GM21526 (cell line): ENCODE measurements around the gene CERS3.

Experiments
- ATAC-seq: cut with Tn5 transposase; IDR thresholded peaks from one replicate; pipeline ENCODE4 v1.9.1; 2021; ENCODE audit warnings: moderate library complexity; ENCODE audit not compliant: unreplicated experiment, low FRiP score

Gene CERS3

DNA sequence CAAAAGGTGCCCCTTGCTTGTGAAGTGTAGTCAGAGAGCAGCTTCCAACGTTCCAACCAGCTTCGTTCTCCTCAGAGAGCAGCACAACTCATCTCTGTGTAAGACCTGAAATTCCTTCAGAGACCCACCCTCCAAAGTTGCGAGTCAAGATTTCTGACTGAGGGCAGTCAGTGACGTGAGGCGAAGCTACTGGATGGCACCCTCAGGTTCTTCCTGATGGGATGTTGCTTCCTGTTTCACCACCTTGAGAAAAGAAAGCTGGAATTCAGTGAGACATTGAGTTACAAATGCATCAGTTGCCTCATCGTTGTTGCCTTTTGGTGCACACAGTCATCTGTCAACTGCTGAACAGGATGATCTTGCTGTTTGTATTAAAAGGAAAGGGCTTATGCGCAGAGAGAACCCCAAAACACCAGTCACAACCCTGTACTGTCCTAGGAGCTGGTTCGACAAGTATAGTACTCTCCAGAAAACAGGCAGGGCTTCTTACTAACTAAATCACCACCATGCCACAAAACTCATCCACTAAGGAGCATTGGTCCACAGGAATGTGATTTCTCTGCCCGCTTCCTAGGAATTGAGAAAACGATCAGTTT is at the start of gene CERS3:
TSS of gene CERS3 (minus strand) at position 118 of the 596 bp plus-strand sequence. CDS start 27,101 bp downstream, outside the sequence.
- ATAC-seq: no peak

DNA sequence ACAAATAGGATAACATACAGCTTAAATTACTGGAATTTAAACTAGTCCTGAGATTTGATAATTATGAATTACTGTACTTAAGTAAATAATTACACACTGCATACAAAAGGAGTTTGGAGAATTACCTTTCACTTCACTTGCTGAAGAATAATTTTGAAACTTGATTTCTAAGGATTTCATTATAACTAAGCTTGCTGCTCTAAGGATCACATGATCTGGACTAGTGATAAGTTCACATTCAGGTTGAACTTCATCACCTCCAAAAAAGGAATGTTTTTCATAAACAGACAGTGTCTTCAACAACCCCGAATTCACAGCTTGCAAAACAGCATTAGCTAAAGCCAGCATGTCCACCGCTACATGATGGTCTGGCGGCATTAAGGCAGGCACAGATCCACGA is 44.8 kb upstream of the CERS3 start:
- no peak for ATAC-seq

DNA sequence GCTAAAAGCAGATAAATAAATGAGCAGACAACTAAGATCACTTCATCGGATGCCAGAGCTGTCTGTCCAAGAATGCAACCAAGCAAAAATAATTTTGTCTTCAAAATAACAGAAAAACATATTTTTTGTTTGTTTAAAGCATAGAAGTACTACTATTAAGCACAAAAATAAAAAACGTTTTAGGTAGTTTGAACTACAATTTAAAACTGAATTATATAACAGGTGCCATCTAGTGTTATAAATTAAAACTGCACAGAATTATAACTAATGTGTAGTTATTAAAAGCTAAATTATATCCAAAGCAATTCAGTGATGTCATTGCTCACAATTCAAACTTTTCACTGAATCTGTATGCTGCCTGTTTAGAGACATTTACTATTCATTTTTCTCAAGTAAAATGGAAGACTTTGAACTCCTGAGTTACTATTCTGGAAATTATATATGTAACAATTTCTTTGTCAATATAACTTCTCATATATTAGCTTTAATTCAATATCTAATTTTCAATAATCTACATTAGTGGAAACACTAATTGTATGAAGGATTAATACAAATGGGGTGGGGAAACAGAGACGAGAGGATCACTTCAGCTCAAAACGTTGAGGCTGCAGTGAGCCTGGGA is 43.7 kb upstream of the CERS3 start:
- ATAC-seq: no peak

DNA sequence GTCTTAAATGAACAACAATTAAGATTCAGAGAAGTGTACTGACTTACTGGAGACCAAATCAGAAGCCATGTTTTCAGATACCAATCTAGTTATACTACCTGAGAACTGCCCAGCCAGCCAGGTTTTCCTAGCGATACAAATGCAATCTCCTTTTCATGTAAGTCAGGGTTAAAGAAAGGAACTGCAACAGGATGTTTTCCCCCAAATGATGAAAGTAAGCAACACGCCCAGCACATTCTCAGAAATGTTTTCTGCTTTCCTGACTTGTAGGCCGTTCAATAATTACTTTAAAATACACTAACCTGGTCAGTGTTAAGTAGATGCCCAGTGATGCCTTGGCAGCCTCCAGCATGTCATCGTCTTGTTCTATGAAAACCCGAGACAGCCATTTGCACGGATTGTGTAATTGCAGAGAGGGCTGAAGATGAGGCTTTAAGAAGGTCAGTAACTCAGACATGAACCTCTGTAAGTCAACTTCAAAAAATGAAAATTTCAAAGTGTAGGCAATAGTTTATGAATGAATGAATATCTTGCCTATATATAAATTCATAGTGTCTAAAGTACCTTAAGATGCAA is 42.9 kb upstream of the CERS3 start:
- no peak for ATAC-seq

DNA sequence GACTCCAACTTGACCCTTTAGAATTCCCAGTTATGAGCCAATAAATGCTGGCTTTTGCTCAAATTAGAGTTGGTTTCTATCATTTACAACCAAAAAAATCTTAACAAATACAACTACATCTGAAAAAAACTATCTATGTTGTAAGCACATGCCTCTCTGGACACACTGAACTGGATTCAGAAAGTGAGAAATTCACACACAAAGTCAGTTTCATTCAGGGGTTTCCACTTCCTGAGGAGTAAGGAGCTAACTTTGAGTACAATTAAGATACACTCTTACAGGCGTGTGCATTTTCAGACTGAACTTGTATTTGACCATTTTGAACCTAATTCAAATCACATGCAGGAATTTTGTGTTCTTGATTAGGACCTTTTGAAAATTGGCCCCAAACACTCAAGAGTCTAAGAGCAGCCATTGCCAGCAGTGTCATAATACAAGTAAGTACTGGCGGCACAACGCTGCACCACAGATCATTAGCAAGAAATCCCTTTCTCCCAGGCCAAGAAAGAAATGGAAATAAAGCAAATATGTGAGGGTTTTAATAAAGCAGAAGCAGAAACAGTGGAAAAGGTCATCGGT is 42.1 kb upstream of the CERS3 start:
- no peak for ATAC-seq

DNA sequence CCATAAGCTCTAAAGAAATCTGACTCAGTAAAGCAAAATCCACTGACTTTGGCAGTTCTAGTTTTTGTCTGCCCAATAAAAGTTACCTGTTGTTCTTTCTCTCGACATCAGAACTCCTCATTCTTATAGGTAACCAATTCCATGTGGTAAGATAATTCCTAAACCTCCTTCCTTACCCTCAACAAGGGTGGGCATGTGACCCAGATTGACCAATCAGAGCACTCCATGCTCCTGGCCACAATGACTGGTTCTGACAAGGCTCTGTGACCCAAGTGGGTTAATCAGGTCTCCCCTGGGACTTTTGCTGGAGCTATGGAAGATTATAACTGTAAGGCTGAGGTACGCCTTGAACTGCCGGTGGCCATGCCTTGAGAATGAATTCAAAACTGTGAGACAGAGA is 41.5 kb upstream of the CERS3 start:
- ATAC-seq: no peak

DNA sequence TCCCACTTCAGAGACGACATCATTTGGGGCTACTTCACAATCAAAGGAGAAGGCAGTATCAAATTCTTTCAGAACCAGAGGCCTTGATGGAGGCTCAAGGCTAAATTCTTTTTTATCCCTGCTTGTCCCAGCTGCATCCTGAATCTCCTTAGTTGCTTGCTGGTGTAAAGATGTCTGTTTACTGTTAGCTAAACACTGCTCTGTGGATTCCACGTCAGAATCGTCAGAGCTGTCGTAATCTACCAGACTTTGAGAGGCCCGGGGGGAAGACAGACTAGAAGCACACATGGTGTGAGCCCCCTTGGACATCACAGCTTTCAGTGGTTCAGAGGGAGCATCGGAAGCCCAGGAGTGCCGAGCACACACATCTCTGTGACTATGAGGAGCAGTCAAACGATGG is 40.6 kb upstream of the CERS3 start:
- ATAC-seq: no peak

DNA sequence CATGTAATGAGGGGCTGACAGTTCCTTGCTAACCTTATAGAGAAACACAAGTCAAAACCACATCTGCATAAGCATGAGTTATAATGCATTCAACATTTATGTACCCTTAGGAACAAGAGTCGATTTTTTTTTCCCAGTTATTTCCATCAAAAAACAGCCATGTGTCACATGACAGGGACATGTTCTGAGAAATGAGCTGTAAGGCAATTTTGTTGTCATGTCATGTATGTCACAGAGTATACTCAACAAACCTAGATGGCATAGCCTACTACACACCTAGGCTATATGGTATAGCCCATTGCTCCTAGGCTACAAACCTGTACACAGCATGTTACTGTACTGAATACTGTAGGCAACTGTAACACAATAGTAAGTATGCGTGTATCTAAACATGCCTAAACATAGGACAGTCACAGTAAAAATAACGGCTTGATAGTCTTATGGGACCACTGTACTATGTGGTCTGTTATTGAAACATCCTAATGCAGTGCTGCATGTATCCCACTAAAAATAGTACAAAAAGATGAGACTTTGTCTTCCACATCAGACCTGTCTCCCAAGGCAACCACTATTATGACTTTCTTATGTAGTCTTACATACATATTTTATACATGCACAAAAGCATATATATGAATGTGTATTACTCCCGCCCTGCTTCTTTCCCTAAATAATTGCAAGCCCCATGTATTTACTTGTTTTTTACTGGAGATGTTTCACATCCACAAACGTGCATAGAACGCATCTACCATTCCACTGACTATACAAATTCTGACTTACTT is 38.3 kb upstream of the CERS3 start:
- ATAC-seq: no peak

DNA sequence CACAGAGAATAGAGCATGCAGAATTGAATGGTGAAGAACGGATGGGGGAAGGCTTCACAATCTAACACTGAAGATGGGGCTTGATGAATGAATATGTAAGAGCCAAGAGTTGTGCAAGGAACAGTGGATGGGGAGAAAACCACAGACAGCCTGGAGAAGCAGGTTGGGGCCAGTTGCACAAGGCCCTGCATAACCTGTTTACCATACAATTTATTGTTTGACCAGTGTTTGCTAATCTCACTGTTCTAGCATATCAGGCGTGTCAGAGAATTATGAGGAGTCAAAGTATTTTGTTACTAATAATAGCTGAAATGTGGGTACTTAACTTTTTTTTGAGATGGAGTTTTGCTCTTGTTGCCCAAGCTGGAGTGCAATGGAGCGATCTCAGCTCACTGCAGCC is 36.8 kb upstream of the CERS3 start:
- no peak for ATAC-seq

DNA sequence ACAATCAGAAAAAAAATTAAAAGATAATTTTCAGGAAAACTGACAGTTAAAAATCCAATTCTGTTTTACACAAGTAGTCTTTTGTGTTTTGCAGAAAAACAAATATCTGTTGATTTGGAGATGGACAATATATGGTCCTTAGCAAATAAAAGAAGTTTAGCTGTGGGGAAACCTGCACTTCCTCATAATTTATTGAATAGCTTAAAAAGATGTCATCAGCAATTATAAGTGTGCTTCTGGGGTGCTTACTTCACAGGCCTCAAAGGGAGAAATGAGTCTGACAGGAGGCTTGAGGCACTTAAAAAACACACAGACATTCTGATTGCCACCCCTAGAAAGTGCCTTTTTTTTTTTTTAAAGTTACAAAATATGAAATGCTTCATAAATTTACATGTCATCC is 31.6 kb upstream of the CERS3 start:
- ATAC-seq: no peak

DNA sequence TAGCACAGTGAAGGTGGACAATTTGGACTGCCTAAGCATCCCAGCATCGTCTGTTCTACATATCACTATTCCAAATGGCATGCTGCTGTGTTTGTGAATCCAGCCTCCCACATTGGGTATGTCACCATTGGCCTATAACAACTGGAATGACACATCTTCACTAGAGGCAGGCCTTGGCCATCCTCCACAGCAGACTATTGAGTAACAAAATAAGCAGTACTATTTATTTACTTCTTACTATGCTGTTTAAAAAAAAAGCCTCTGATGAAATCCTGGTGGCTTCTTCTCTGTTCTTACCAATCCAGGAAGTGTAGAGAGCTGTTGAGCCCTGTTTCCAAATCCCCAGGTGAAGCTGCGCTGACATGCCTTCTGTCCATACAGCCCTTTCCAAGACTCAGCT is 30.6 kb upstream of the CERS3 start:
- ATAC-seq: no peak

DNA sequence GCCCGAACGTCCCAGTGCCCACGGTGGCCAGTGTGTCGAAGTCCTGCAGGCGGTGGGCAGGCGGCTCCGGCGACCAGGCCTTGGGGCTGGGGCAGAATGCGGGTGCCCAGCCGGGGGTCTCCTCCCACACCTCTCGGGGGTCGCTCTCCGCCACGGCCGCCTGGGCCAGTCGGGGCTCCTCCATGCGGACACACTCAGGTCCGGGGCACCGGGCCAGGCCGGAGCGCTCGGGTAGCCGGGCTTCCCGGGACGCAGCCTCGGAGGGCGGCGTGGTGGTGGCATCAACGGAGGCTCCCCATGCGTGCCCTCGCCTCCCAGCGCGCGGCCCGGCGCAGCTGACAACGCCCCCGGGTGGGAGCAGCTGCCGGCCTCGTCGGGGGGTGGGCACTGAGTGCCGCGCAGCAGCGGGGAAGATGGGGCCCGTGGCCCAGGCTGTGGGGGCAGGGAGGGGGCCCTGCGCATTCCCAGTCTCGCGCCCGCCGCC is 30.1 kb upstream of the CERS3 start:
- no peak for ATAC-seq

DNA sequence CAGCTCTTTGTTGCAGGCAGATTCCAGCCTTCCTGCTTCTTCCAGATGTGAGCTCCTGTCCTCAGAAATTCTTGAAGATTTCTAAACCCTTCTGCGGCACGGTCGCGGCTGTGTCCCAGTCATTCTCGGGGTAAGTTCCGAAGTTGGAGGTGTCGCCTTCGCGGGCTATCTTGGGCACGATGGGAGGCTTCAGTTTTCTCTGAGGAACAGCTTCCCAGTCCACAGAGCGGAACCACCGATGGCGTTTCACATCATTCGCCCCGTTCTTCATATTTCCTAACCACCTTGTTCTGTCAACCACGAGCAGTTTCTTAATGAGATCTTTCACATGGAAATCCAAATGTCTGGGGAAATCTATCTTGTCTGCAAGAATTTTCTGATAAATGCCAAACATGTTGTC is 24.7 kb upstream of the CERS3 start:
- ATAC-seq: no peak

DNA sequence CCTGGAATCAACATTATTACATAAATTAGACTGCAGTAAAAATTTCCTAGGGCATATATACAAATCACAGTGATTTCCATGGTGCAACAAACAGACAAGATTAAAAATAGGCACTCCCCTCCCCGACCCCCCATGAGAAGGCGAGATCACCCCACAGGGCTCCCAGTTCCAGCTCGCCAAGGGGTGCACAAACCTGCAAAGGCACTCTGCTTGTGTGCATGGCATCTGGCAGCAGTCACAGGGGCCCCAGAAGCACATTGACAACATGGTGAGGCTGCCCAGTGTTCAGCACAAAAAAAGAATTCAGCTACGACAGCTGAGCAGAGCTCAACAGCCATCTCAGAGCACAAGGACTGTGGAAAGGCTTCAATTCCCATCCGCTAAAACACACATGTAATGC is 19.2 kb upstream of the CERS3 start:
- ATAC-seq: no peak

DNA sequence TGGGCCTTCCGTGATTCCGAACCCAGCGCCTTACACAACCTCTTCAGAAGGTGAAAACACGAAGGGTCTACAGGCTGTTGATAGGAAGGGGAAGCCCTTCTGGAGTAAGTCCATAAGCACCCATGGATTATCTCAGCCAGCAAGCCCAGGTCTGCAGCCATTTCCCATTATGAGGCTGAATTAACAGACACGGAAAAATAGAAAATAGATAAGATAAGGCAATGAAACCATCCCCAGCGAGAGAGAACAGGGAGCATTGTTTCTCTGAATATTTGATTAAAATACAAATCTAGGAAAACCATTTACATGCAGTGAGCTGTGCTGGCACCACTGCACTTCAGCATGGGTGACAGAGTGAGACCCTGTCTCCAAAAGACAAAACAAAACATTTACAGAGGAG is 16.2 kb upstream of the CERS3 start:
- ATAC-seq: no peak

DNA sequence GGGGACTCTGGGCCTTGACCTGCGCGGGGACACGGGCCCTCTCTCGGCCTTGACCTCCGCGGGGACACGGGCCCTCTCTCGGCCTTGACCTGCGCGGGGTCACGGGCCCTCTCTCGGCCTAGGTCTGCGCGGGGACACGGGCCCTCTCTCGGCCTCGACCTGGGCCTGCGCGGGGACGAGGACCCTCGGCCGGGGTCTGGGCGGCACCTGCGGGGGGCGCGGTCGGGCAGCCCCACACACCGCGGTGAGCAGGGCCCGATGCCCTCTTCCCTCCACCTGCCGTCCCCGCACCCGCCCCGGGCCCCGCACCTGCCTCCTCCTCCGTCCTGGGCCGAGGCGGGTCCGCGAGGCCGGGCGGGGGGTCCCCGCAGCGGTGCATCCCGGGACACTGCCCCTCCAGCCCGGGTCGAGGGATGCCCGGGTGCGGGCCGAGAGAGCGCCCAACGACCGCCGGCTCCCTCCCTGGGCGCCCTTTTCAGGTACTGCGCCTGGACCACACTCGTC is 15.6 kb upstream of the CERS3 start:
- no peak for ATAC-seq

DNA sequence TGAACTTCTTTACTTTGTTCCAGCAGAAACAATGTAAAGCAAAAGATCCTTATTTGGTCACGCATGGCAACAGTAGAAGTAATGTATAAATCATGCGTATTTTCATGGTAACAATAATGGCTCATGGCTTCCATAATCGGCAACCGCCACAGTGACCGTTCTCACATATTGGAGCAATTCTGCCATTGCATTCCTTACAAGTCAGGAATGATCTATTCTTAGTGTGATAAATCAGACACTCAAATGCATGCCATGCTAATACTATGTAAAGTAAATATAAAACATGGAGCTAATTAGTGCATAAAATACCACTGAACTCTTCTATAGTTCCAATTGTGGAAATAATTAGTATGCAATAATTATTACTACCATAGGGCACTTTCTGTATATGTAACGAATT is 13.5 kb upstream of the CERS3 start:
- no peak for ATAC-seq

DNA sequence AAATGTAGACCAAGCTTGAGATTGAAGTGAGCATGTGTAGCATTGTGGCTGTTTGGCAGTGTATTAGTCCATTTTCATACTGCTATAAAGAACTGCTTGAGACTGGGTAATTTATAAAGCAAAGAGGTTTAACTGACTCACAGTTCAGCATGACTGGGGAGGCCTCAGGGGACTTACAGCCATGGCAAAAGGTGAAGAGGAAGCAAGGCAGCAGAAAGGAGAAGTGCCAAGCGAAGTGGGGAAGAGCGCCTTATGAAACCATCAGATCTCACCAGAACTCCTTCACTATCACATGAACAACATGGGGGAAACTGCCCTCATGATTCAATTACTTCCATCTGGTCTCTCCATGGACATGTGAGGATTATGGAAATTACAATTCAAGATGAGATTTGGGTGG is 8.6 kb upstream of the CERS3 start:
- no peak for ATAC-seq

DNA sequence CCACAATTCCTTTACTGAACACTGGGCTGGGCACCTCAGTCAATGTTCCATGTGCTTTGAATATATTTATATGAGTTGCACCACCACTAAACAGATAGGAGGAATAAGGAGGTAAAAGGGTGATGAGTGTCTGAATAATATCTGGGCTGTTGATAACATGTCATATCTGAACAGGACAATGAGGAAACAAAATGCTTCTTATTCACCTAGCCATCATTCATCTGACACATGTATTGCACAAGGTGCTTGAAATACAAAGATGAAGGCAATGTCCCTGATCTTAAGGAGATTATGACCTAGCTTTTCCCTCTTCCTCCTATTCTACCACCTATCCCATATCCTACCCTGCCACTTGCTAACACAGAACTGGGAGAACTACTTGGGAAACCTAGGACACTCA is 8.0 kb upstream of the CERS3 start:
- no peak for ATAC-seq

DNA sequence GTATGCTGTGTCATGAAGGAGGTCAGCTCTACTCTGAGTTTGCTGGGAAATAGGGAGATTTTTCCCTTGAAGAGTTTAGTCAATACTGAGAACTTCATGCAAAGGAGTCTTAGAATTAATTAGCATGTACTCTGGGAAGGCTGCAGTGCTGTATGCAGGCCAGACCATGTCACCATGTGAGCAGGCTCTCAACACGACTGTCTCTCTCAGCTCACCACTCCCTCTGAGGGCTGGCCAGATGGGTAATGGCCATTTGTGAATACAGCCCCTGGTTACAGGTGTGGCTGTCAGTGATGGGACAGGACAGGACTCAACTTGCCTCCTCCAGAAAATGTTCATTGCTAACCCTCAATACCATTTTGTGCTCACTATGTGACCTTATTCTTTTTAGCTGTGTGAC is 5.1 kb upstream of the CERS3 start:
- ATAC-seq: no peak

DNA sequence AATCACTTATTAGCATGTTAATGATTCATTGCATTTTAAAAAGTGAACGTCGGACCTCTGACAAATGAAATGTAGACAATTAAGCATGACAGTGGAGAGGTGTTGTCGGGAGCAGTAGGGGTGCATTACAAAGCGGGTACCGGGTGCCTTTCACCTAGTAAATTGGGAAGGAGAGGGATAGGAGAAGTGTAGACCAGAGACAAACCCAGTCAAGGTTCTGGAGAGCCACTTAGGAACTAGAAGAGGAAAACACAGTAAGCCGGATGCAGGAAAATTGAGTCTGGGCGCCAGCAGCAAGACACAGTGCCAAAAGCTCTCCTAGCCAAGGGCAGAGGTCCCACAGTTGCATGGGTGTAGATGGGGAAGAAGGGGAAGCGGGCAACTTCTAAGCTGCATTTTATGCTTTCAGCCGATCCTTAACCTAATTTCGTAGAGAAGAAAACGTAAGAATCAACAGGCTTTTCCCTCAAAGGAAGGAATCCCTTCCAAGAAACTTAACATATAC is 3.1 kb upstream of the CERS3 start:
- no peak for ATAC-seq
